Gastroesophageal sphincter (tissue), 4 donors: ENCODE results near the gene SPAG16. TPM values are rescaled to one million over a fixed set of nuclear protein-coding genes. Genes with fewer than 3 reads are reported as not detected.

Experiments used
- ATAC-seq: fragments of 150-250 bp; one replicate; pipeline ENCODE4 v1.9.1; 2016; ENCODE audit warnings: mild to moderate bottlenecking, moderate library complexity
- H3K27ac ChIP-seq, 4 donors: fragments of 200-600 bp; sonication (generic) in 3 of 4; 1 replicate in 3 of 4; 2 replicates in 1 of 4; pipeline ENCODE4 v1.5.1; 2016 to 2019
- H3K27me3 ChIP-seq: fragments of 200-600 bp; sonication (generic); one replicate; pipeline ENCODE4 v1.5.1; 2019
- H3K36me3 ChIP-seq, 2 donors: fragments of 200-600 bp; sonication (generic); one replicate each; pipeline ENCODE4 v1.5.1; 2019; ENCODE audit warnings: control low read depth in 1 of 2
- H3K4me1 ChIP-seq, 3 donors: fragments of 200-600 bp; sonication (generic); 1 replicate in 2 of 3; 2 replicates in 1 of 3; pipeline ENCODE4 v1.5.1; 2016 to 2019; ENCODE audit warnings: control low read depth in 2 of 3
- H3K4me3 ChIP-seq, 2 donors: fragments of 200-600 bp; sonication (generic); one replicate each; pipeline ENCODE4 v1.5.1; 2019; ENCODE audit warnings: mild to moderate bottlenecking in 1 of 2, moderate library complexity in 1 of 2
- H3K9me3 ChIP-seq, 3 donors: fragments of 200-600 bp; sonication (generic); one replicate each; pipeline ENCODE4 v1.5.1; 2017 to 2019; ENCODE audit warnings: control low read depth in 2 of 3
- CTCF ChIP-seq, 4 experiments: fragments of 200-600 bp in 2 of 4; fragments of 450-650 bp in 2 of 4; sonication (generic) in 1 of 4; IDR thresholded peaks; one replicate each; pipeline ENCODE4 v1.5.1; 2017 to 2019; ENCODE audit warnings: antibody characterized with exemption in 4 of 4, mild to moderate bottlenecking in 2 of 4, moderate library complexity in 2 of 4
- EP300 ChIP-seq: sonication (generic); formaldehyde crosslinking; IDR thresholded peaks from one replicate; pipeline ENCODE4 v1.6.1; 2017; ENCODE audit warnings: antibody characterized with exemption, mild to moderate bottlenecking
- POLR2A ChIP-seq, 2 donors: fragments of 450-650 bp; IDR thresholded peaks; one replicate each; pipeline ENCODE4 v1.6.1; 2017; ENCODE audit warnings: antibody characterized with exemption in 2 of 2, mild to moderate bottlenecking in 2 of 2, moderate library complexity in 1 of 2
- POLR2AphosphoS5 ChIP-seq: sonication (generic); formaldehyde crosslinking; IDR thresholded peaks from one replicate; pipeline ENCODE4 v1.6.1; 2017; ENCODE audit warnings: antibody characterized with exemption
- WGBS, 2 donors: methylation state at CpG; one replicate each; pipeline ENCODE4 v1.1.5; 2018; ENCODE audit warnings: low coverage in 1 of 2; 5-methylcytosine and 5-hydroxymethylcytosine counted together
- total RNA-seq, 4 donors: library from RNA; depleted of rRNA; stranded (reverse); fragments of >200 nt; gene quantifications; one replicate each; pipeline ENCODE4 v1.1.0, GENCODE V29; 2016

Gene SPAG16
- total RNA-seq, 4 donors from 2014 or later = 28.9 to 39.8 (median 36.7) TPM

GRCh38 chr2:214244847-214245246 lies 960.6 kb downstream of the SPAG16 start:
- ATAC-seq = no peak
- Histone ChIP-seq H3K4me1 (no peaks in the 10 kb centered on the region), H3K9me3 (no peaks in the 10 kb centered on the region), H3K36me3 (no peaks in the 10 kb centered on the region), H3K27me3 (no peaks in the 10 kb centered on the region), H3K27ac (no peak overlapping the region), H3K4me3 (no peak overlapping the region)
- TF ChIP-seq EP300 = no peak
- no peak for TF ChIP-seq POLR2AphosphoS5
- TF ChIP-seq CTCF (IDR thresholded peaks at IDR 0.05) = no peak
- no peak for TF ChIP-seq POLR2A (IDR thresholded peaks at IDR 0.05)
- WGBS, 2 donors = 53% methylated on average over 1 of the region's 1 CpG; no CpG with 5 or more reads in 1 of the 2 donors

- Histone ChIP-seq H3K36me3 (no peaks in the 10 kb centered on the region), H3K27ac (no peak overlapping the region), H3K27me3 (no peaks in the 10 kb centered on the region), H3K9me3 (no peaks in the 10 kb centered on the region), H3K4me1 (no peaks in the 10 kb centered on the region), H3K4me3 (no peak overlapping the region)
- ATAC-seq = no peak
- TF ChIP-seq POLR2A (IDR thresholded peaks at IDR 0.05) (no peak), EP300 (no peak), POLR2AphosphoS5 (no peak), CTCF (IDR thresholded peaks at IDR 0.05) (no peak)
These were observed 962.2 kb downstream of the SPAG16 start for GRCh38 chr2:214246417-214246816.

GRCh38 chr2:214247531-214247930 lies 963.3 kb downstream of the SPAG16 start:
- ATAC-seq = no peak
- Histone ChIP-seq H3K27me3 (no peaks in the 10 kb centered on the region), H3K4me1 (no peaks in the 10 kb centered on the region), H3K36me3 (no peaks in the 10 kb centered on the region), H3K9me3 (no peaks in the 10 kb centered on the region), H3K27ac (no peak overlapping the region), H3K4me3 (no peak overlapping the region)
- TF ChIP-seq CTCF (IDR thresholded peaks at IDR 0.05) (no peak), EP300 (no peak), POLR2A (IDR thresholded peaks at IDR 0.05) (no peak), POLR2AphosphoS5 (no peak)
- 81 to 89% methylated on average over 2 to 3 of the region's 3 CpGs for WGBS, 2 donors

- TF ChIP-seq EP300 (no peak), CTCF (IDR thresholded peaks at IDR 0.05) (no peak), POLR2AphosphoS5 (no peak), POLR2A (IDR thresholded peaks at IDR 0.05) (no peak)
- 36 to 71% methylated on average over 1 of the region's 1 CpG for WGBS, 2 donors
- H3K4me1 ChIP-seq = no peaks in the 10 kb centered on the region
These were observed 970.8 kb downstream of the SPAG16 start for GRCh38 chr2:214255046-214255445.

GRCh38 chr2:214261683-214262082 lies 977.4 kb downstream of the SPAG16 start:
- no peaks in the 10 kb centered on the region for H3K27me3 ChIP-seq
- ATAC-seq = no peak
- TF ChIP-seq CTCF (IDR thresholded peaks at IDR 0.05) (no peak), POLR2AphosphoS5 (no peak), EP300 (no peak), POLR2A (IDR thresholded peaks at IDR 0.05) (no peak)
- no peaks in the 10 kb centered on the region for H3K4me1 ChIP-seq
- H3K36me3 ChIP-seq = no peaks in the 10 kb centered on the region
- H3K27ac ChIP-seq = no peak overlapping the region
- no peak overlapping the region for H3K4me3 ChIP-seq
- 87 to 100% methylated on average over 1 of the region's 1 CpG for WGBS, 2 donors
- H3K9me3 ChIP-seq = no peaks in the 10 kb centered on the region

More at GRCh38 chr2:214255046-214255445, 970.8 kb downstream of the SPAG16 start:
- ATAC-seq = no peak
- Histone ChIP-seq H3K27me3 (no peaks in the 10 kb centered on the region), H3K4me3 (no peak overlapping the region), H3K9me3 (no peaks in the 10 kb centered on the region), H3K27ac (no peak overlapping the region), H3K36me3 (no peaks in the 10 kb centered on the region)
